Measurements from ENCODE around the gene LY6G6C. TPM values are rescaled to one million over a fixed set of nuclear protein-coding genes. Genes with fewer than 3 reads are reported as not detected.

LY6G6C gene
- total and polyA plus RNA-seq, 2 of the 13 experiments (the other 11 are each of a cell fraction or from before 2014, with no cell fraction given): 0.15 TPM; not detected in 1

DNA sequence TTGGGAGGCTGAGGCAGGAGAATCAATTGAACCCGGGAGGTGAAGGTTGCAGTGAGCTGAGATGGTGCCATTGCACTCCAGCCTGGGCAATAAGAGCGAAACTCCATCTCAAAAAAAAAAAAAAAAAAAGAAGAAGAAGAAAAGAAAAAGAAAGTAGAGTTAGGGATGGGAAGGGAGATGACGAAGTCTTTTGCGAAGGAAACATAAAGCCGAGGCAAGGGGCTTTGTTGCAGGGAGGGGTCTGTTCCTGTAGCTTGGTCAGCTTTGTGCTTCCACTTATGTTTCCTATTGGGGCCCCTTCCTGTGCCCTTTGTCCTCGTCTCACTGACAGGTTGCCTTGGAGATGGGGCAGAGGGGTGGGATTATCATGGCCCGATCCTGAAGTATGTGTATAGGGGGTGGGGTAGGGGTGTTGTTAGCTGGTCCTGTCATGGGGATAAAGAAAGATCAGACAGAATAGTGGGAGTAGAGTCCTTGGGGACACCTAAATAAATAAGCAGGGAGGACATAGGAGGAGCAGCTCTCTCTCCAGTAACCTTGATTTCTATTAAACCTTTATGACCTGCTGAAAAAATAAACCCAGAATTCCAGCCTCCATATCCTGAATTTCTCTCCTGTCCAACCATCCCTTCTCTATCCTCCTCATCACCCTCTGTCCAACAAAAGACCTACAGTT, 15.9 kb upstream of the LY6G6C start (continued):
- TF ChIP-seq FOXP1 (IDR thresholded peaks at IDR 0.05): peak; percentile 47; the same call in 1 of the 2 replicates
- peak; percentile 83 for TF ChIP-seq FOXP1 (CRISPR knock-in tag; IDR thresholded peaks at IDR 0.05)
- no peak for TF ChIP-seq ZNF841 (CRISPR knock-in tag; IDR thresholded peaks at IDR 0.05; ENCODE audit: borderline replicate concordance)
- peak; percentile 78; the same call in 1 of the 2 replicates for TF ChIP-seq THRA (CRISPR knock-in tag; IDR thresholded peaks at IDR 0.05; ENCODE audit: borderline replicate concordance)
- TF ChIP-seq RCOR2 (CRISPR knock-in tag; IDR thresholded peaks at IDR 0.05): no peak; the same call in 1 of the 2 replicates
- TF ChIP-seq SOX6 (IDR thresholded peaks at IDR 0.05): no peak
- peak; percentile 88 for TF ChIP-seq SOX6 (CRISPR knock-in tag; IDR thresholded peaks at IDR 0.05)
- 0 out of 2 replicates have a peak, but pooled peaks have one; percentile 42 for TF ChIP-seq ZNF724P (CRISPR knock-in tag; IDR thresholded peaks at IDR 0.05; ENCODE audit: borderline replicate concordance)
- 0 out of 2 replicates have a peak, but pooled peaks have one; percentile 3 for TF ChIP-seq ZNF543 (CRISPR knock-in tag; IDR thresholded peaks at IDR 0.05)
- TF ChIP-seq, protein P1, sequence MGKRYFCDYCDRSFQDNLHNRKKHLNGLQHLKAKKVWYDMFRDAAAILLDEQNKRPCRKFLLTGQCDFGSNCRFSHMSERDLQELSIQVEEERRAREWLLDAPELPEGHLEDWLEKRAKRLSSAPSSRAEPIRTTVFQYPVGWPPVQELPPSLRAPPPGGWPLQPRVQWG (CRISPR knock-in tag; IDR thresholded peaks at IDR 0.05; ENCODE audit: borderline replicate concordance, low read depth): no peak
- 0 out of 2 replicates have a peak, but pooled peaks have one; percentile 51 for TF ChIP-seq ATF1 (CRISPR knock-in tag; IDR thresholded peaks at IDR 0.05)
- TF ChIP-seq WIZ (CRISPR knock-in tag; IDR thresholded peaks at IDR 0.05): no peak
- TF ChIP-seq GMEB2 (CRISPR knock-in tag; IDR thresholded peaks at IDR 0.05; ENCODE audit: low read depth): no peak
- TF ChIP-seq ATF4 (CRISPR knock-in tag; IDR thresholded peaks at IDR 0.05): peak in 1 of 2 experiments; percentile 71; a peak in 2 of 4 replicates
- TF ChIP-seq ZNF703 (CRISPR knock-in tag; IDR thresholded peaks at IDR 0.05; ENCODE audit: borderline replicate concordance): no peak; the same call in 1 of the 2 replicates
- peak; percentile 77; the same call in 1 of the 2 replicates for TF ChIP-seq HBP1 (CRISPR knock-in tag; IDR thresholded peaks at IDR 0.05; ENCODE audit: low read depth)
- no peak for TF ChIP-seq ONECUT2 (CRISPR knock-in tag; IDR thresholded peaks at IDR 0.05)
- no peak for TF ChIP-seq ZNF530 (CRISPR knock-in tag; IDR thresholded peaks at IDR 0.05; ENCODE audit: low read depth)
- peak; percentile 49 for TF ChIP-seq HDAC1 (CRISPR knock-in tag; IDR thresholded peaks at IDR 0.05)
- peak; percentile 100 for TF ChIP-seq KDM6A (CRISPR knock-in tag; IDR thresholded peaks at IDR 0.05; ENCODE audit: low read depth)
- no peak for TF ChIP-seq ARNT (IDR thresholded peaks at IDR 0.05)
- no peak; the same call in 1 of the 2 replicates for TF ChIP-seq ZNF451 (CRISPR knock-in tag; IDR thresholded peaks at IDR 0.05)
- TF ChIP-seq, protein P2, sequence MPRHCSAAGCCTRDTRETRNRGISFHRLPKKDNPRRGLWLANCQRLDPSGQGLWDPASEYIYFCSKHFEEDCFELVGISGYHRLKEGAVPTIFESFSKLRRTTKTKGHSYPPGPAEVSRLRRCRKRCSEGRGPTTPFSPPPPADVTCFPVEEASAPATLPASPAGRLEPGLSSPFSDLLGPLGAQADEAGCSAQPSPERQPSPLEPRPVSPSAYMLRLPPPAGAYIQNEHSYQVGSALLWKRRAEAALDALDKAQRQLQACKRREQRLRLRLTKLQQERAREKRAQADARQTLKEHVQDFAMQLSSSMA (CRISPR knock-in tag; IDR thresholded peaks at IDR 0.05): no peak
- TF ChIP-seq GLI4 (CRISPR knock-in tag; IDR thresholded peaks at IDR 0.05; ENCODE audit: borderline replicate concordance): no peak
- 0 out of 2 replicates have a peak, but pooled peaks have one; percentile 49 for TF ChIP-seq HMG20B (CRISPR knock-in tag; conservative IDR thresholded peaks at IDR 0.05)
- no peak for TF ChIP-seq ZNF12 (CRISPR knock-in tag; IDR thresholded peaks at IDR 0.05)

Data from HepG2 (cell line).